Transverse colon (tissue), 4 donors: ENCODE measurements around the gene SLC49A3.

Source experiments
- POLR2AphosphoS5 ChIP-seq, 3 donors: sonication (generic); formaldehyde crosslinking; IDR thresholded peaks; one replicate each; pipeline ENCODE4 v1.6.1; 2016; ENCODE audit warnings: antibody characterized with exemption in 3 of 3
- TF ChIP-seq, protein P1 (sequence below), 5 experiments: fragments of 200-600 bp in 3 of 5; fragments of 450-650 bp in 2 of 5; sonication (generic) in 3 of 5; IDR thresholded peaks; 1 replicate in 2 of 5; 2 replicates in 3 of 5; pipeline ENCODE4 v1.5.1; 2016 to 2017; ENCODE audit warnings: antibody characterized with exemption in 5 of 5, inconsistent platforms in 3 of 5, mild to moderate bottlenecking in 2 of 5, moderate library complexity in 1 of 5

DNA sequence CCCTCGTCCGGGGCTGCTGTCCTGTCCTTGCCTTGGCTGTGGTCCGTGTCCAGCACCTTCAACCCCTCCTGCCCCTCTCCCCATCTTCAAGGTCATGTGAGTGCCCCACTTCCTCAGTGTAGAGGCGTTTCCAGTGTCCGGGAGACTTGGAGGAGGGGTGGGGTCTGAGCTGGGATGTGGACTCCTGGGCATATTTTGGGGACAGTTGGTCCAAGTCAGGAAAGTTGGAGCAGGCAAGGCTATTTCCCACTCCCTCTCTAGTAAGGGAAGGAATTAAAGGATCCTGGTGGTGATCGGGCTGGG, 19.6 kb upstream of the SLC49A3 start:
- TF ChIP-seq, protein P1, sequence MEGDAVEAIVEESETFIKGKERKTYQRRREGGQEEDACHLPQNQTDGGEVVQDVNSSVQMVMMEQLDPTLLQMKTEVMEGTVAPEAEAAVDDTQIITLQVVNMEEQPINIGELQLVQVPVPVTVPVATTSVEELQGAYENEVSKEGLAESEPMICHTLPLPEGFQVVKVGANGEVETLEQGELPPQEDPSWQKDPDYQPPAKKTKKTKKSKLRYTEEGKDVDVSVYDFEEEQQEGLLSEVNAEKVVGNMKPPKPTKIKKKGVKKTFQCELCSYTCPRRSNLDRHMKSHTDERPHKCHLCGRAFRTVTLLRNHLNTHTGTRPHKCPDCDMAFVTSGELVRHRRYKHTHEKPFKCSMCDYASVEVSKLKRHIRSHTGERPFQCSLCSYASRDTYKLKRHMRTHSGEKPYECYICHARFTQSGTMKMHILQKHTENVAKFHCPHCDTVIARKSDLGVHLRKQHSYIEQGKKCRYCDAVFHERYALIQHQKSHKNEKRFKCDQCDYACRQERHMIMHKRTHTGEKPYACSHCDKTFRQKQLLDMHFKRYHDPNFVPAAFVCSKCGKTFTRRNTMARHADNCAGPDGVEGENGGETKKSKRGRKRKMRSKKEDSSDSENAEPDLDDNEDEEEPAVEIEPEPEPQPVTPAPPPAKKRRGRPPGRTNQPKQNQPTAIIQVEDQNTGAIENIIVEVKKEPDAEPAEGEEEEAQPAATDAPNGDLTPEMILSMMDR (IDR thresholded peaks at IDR 0.05) = no peak
- TF ChIP-seq POLR2AphosphoS5 (IDR thresholded peaks at IDR 0.05) = no peak
